ENCODE data around the gene GPC3.

Gene GPC3

DNA sequence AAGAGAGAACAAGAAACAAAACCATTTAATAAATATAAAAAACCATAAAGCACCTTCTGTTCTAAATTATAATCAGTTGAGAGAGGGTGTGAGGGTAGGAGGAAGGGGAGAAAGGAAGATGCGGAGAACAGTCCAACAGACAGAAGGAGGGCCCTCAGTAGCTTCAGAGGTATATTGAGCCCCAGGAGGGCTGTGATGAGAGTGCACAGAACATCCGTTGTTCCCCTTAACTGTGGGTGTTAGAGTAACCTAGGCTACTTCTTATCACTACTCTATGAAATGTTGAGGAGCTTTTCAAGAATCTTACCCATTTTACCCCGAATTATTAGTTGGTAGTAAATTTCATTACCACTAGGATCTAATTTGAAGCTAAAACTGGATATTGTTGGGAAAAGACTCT, 13.8 kb downstream of the GPC3 start:
- TF ChIP-seq, protein P1, sequence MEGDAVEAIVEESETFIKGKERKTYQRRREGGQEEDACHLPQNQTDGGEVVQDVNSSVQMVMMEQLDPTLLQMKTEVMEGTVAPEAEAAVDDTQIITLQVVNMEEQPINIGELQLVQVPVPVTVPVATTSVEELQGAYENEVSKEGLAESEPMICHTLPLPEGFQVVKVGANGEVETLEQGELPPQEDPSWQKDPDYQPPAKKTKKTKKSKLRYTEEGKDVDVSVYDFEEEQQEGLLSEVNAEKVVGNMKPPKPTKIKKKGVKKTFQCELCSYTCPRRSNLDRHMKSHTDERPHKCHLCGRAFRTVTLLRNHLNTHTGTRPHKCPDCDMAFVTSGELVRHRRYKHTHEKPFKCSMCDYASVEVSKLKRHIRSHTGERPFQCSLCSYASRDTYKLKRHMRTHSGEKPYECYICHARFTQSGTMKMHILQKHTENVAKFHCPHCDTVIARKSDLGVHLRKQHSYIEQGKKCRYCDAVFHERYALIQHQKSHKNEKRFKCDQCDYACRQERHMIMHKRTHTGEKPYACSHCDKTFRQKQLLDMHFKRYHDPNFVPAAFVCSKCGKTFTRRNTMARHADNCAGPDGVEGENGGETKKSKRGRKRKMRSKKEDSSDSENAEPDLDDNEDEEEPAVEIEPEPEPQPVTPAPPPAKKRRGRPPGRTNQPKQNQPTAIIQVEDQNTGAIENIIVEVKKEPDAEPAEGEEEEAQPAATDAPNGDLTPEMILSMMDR (IDR thresholded peaks at IDR 0.05; ENCODE audit: low read length): no peak
- no peak for TF ChIP-seq EZH2 (IDR thresholded peaks at IDR 0.05; ENCODE audit: borderline replicate concordance, low read length)
- Histone ChIP-seq H3K27me3 (ENCODE audit: insufficient read depth, low read length) (no peaks in the 10 kb centered on the region), H2AFZ (ENCODE audit: low read length) (no peak overlapping the region), H3K4me3 (ENCODE audit: low read depth, low read length, poor library complexity, severe bottlenecking) (no peak overlapping the region), H4K20me1 (ENCODE audit: insufficient read depth, low read length) (no peaks in the 10 kb centered on the region), H3K9me2 (ENCODE audit: low read depth, low read length) (no peaks in the 10 kb centered on the region), H3K4me2 (ENCODE audit: low read length) (no peak overlapping the region), H3K9ac (ENCODE audit: low read length) (no peak overlapping the region), H3K9me3 (ENCODE audit: low read length) (no peaks in the 10 kb centered on the region), H3K27ac (ENCODE audit: low read depth, low read length, poor library complexity, severe bottlenecking) (no peak overlapping the region), H3K79me2 (ENCODE audit: insufficient read depth, low read length) (no peaks in the 10 kb centered on the region), H3K4me1 (ENCODE audit: insufficient read depth, low read length, severe bottlenecking) (no peaks in the 10 kb centered on the region), H3F3A (ENCODE audit: insufficient read depth, low read length) (no peaks in the 10 kb centered on the region), H3K36me3 (ENCODE audit: insufficient read depth, low read length) (no peaks in the 10 kb centered on the region)

GRCh38 chrX:133970076-133970475, 15.3 kb downstream of the GPC3 start:
- Histone ChIP-seq H3K4me2 (ENCODE audit: low read length) (no peak overlapping the region), H2AFZ (ENCODE audit: low read length) (no peak overlapping the region), H3K79me2 (ENCODE audit: insufficient read depth, low read length) (no peaks in the 10 kb centered on the region), H3K9me3 (ENCODE audit: low read length) (no peaks in the 10 kb centered on the region), H3K4me3 (ENCODE audit: low read depth, low read length, poor library complexity, severe bottlenecking) (no peak overlapping the region), H3K27me3 (ENCODE audit: insufficient read depth, low read length) (no peaks in the 10 kb centered on the region), H3K9me2 (ENCODE audit: low read depth, low read length) (no peaks in the 10 kb centered on the region), H3K9ac (ENCODE audit: low read length) (no peak overlapping the region), H4K20me1 (ENCODE audit: insufficient read depth, low read length) (no peaks in the 10 kb centered on the region), H3K27ac (ENCODE audit: low read depth, low read length, poor library complexity, severe bottlenecking) (no peak overlapping the region), H3K4me1 (ENCODE audit: insufficient read depth, low read length, severe bottlenecking) (no peaks in the 10 kb centered on the region), H3F3A (ENCODE audit: insufficient read depth, low read length) (no peaks in the 10 kb centered on the region), H3K36me3 (ENCODE audit: insufficient read depth, low read length) (no peaks in the 10 kb centered on the region)
- TF ChIP-seq, protein P1 (IDR thresholded peaks at IDR 0.05; ENCODE audit: low read length): no peak
- TF ChIP-seq EZH2 (IDR thresholded peaks at IDR 0.05; ENCODE audit: borderline replicate concordance, low read length): no peak

DNA sequence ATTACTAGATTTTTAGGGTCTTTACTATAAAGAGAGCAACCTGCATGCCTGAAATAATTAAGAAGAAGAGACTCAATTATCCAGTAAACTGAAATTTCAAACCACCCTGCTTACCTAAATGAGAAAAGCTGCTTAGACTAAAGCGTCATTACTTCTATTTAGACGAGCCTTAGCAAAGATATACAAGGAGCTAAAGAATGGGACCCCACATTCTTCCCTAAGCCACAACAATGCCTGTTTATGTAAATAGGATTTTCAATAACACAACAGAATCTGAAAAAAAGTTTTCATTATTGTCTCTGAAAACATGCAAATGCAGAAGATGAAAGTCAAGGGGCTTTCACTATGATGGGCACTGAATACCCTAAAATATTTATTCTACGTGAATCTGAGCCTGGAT, 16.2 kb downstream of the GPC3 start:
- Histone ChIP-seq H3K9me2 (ENCODE audit: low read depth, low read length) (no peaks in the 10 kb centered on the region), H3K4me3 (ENCODE audit: low read depth, low read length, poor library complexity, severe bottlenecking) (no peak overlapping the region)

More for the DNA sequence above, 16.2 kb downstream of the GPC3 start:
- H3K9ac ChIP-seq (ENCODE audit: low read length): no peak overlapping the region
- no peaks in the 10 kb centered on the region for H3K27me3 ChIP-seq (ENCODE audit: insufficient read depth, low read length)
- H4K20me1 ChIP-seq (ENCODE audit: insufficient read depth, low read length): no peaks in the 10 kb centered on the region
- H3K36me3 ChIP-seq (ENCODE audit: insufficient read depth, low read length): no peaks in the 10 kb centered on the region
- no peaks in the 10 kb centered on the region for H3K9me3 ChIP-seq (ENCODE audit: low read length)
- TF ChIP-seq, protein P1 (IDR thresholded peaks at IDR 0.05; ENCODE audit: low read length): no peak
- TF ChIP-seq EZH2 (IDR thresholded peaks at IDR 0.05; ENCODE audit: borderline replicate concordance, low read length): no peak
- no peak overlapping the region for H3K27ac ChIP-seq (ENCODE audit: low read depth, low read length, poor library complexity, severe bottlenecking)
- no peaks in the 10 kb centered on the region for H3K79me2 ChIP-seq (ENCODE audit: insufficient read depth, low read length)
- no peak overlapping the region for H3K4me2 ChIP-seq (ENCODE audit: low read length)
- H3K4me1 ChIP-seq (ENCODE audit: insufficient read depth, low read length, severe bottlenecking): no peaks in the 10 kb centered on the region
- H2AFZ ChIP-seq (ENCODE audit: low read length): no peak overlapping the region
- H3F3A ChIP-seq (ENCODE audit: insufficient read depth, low read length): no peaks in the 10 kb centered on the region
